ENCODE data around the gene YBX2.
"Not testable (repeated sequence)": the region's sequence is repeated elsewhere in the genome, so short reads cannot be mapped to it uniquely, and the experiment has no call there.

Gene YBX2

DNA sequence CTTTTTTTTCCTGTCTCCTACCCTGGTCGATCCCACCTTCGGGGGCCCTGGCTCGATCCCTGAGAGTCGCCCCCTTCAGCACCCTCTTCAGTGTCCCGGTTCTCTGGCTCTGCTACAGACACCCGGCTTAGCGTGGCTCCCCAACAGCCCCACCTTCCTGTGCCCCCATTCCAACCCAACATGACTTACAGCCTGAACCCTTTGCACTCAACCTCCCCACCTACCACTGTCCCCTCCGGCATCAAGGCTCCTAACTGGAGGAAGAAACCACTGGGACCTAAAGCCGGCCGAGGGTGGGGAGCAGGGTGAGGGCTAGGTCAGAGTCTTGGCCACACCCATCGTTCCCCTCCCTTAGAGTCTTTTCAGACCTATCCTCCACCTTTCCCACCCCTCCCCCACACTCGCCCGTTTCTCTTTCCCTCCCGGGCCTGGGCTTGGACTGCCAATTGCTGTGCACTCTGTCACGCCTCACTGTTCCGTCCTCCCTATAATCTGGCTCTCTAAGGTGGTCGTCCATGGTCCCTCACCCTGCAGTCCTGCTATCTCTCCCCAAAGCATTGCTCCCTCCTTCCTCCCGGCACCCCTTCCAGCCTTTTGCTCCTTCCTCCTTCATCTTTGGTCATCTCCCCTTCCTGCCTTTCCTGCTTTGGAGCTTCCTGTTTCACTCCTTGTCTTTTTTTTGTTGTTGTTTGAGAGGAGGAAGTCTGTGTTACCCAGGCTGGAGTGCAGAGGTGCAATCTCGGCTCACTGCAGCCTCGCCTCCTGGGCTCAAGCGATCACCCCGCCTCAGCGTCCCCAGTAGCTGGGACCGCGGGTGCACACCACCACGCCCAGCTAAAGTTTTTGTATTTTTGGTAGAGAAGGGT, 31.3 kb downstream of the YBX2 start:
- no peak for DNase-seq (ENCODE audit: low spot score)

- DNase-seq (ENCODE audit: low spot score): no peak
These were observed 32.1 kb downstream of the YBX2 start, which contains the start of gene CLDN7 for GRCh38 chr17:7262192-7262934. CLDN7 (minus strand) TSS chr17:7262478; CDS start chr17:7262043, 435 bp downstream.

- no peak for DNase-seq (ENCODE audit: low spot score)
These were observed 32.9 kb downstream of the YBX2 start for GRCh38 chr17:7261379-7262191.

- DNase-seq (ENCODE audit: low spot score): no peak
These were observed 33.6 kb downstream of the YBX2 start for GRCh38 chr17:7260651-7261378.

DNA sequence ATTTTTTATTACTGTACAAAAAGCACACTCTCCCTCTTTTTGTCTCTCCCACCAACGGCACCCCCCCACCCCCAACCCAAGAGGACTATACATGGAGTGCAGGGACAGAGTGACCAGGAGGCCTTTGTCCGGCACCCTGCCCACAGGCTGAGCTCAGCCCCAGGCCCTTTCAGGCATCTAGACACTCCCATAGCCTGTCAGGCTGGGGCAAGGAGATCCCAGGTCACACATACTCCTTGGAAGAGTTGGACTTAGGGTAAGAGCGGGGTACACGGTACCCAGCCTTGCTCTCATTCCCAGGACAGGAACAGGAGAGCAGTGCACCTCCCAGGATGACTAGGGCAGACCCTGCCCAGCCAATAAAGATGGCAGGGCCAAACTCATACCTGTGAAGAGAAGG, 34.3 kb downstream of the YBX2 start:
- DNase-seq (ENCODE audit: low spot score): no peak

GRCh38 chr17:7259555-7259889, 34.9 kb downstream of the YBX2 start:
- no peak for DNase-seq (ENCODE audit: low spot score)

DNA sequence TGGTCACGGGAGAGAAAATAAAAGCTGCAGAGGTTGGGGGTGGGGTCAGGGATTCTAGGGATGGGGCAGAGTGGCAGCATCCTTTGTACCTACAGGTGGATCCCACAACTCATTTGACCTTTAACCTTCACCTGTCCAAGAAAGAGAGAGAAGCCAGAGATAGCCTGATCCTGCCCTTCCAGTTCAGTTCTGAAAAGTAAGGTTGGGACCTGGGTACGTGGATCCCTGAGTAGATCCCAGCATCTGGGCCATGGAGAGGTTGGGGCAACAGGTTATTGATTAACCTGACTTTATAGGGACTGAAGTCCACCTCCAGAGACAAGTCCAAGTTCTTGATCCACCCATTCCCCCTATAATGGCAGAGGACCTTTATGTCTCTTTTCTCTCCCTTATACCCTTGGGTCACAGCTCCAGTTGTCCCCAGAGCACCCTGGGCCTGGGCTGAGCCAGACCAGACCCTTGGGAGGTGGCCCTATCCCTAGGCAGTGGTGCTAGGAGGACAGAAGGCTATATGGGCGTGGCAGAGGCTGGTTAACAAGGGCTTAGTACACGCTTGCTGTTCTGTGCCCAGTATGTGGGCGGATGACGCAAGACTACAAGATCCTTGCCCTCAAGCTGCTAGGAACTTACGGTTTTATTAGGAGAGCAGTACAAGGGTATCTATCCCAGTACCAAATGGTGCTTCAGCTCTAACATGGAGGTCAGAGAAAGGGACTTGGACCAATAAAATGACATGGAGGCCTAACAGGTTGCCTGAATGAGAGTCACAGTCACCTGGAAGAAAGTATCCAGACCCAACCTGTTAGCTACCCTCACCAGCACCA, 35.5 kb downstream of the YBX2 start:
- no peak for DNase-seq (ENCODE audit: low spot score)

DNA sequence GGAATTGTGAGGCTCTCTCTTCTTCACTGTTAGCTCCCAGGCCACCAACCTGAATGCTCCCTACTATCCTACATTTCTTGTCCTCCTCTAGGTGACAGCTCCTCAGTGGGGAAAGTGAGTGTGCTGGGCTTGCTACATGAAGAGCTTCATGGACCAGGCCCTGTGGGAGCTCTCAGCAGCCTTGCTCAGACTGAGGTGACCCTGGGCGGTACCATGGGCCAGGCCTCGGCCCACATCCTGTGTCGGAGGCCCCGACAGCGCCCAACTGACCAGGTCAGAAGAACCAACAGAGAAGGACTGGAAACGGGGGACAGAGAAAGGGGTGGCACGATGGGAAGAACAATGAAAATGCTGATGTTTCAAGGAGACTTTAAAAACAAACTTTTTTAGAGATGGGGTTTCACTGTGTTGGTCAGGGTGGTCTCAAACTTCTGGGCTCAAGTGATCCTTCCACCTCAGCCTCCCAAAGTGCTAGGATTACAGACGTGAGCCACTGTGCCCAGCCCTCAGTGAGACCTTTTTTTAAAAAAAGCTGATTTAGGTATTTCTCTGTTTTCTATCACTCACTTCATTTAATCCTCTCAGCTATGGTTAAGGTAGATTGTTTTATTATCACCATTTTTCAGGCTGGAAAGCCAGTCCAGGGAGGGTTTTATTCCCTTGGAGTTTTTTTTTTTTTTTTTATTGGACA, 37.5 kb downstream of the YBX2 start:
- no peak for DNase-seq (ENCODE audit: low spot score)

GRCh38 chr17:7254511-7254910, 39.9 kb downstream of the YBX2 start:
- no peak for DNase-seq (ENCODE audit: low spot score)

GRCh38 chr17:7253082-7253481, 41.4 kb downstream of the YBX2 start:
- no peak for DNase-seq (ENCODE audit: low spot score)

DNA sequence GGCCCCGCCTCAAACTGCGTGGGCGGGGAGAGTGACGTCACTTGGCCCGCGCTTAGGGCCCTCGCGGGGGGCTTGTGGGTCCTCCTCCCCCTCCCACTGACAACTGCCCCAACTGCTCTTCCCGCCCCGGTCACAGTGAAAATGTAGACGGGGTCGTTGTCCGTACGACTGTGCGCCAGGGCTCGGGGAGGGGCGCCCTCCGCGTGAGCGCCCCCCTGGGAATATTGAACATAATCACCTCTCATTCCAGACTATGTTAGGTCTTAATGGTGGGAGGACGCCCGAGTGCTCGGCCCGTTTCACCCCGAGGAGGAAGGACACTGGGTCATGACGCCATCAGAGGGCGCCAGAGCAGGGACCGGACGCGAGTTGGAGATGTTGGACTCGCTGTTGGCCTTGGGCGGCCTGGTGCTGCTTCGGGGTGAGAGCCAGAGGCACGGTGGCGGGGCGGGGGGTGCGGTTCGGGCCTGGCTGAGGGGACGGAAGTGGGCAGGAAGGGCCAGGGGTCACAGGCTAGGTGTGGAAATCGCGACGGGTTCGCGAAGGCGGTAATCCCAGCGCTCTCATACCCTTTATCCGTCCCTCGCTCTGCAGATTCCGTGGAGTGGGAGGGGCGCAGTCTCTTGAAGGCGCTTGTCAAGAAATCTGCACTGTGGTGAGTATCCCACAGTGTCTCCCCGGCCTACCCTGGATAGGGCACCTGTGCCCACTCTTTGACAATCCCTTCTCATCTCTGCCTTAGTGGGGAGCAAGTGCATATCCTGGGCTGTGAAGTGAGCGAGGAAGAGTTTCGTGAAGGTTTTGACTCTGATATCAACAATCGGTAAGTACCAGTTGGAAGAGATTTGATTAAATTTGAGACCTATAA, 42.0 kb downstream of the YBX2 start, which contains the start of gene ELP5:
ELP5 (plus strand) TSS at position 40 of the 868 bp plus-strand sequence; CDS start at position 376, 336 bp downstream.
- peak; percentile 94 for DNase-seq (ENCODE audit: low spot score)

DNA sequence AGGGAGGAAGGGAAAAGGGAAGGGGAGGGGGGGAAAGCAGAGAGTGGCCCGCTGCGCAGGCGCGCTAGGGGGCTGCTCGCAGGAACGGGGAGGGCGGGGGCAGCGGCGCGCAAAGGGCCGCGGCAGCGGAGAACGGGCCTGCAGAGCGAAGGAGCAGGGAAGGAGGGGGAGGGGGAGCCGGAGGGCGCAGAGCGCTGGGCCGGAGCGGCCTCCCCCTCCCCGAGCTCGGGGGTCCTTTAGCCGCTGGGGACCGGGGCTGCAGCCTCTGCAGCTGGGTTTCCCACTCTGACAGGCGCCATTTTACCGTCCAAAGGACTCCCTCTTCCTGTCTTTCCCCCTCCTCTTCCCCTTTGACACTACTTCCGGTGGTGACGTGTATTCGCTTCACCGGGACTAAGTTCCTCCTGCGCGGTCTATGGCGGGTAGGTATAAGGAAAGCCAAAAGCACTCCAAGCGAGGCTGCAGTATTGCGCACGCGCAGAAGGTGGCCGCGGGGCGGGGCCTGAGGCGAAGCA, 42.7 kb downstream of the YBX2 start, which contains the start of gene CTDNEP1:
CTDNEP1 (minus strand) TSS at position 74 of the 515 bp plus-strand sequence. CDS start 438 bp downstream, outside the sequence.
- DNase-seq (ENCODE audit: low spot score): peak; percentile 99

- no peak for DNase-seq (ENCODE audit: low spot score)
These were observed 43.5 kb downstream of the YBX2 start for GRCh38 chr17:7250695-7251627.

DNA sequence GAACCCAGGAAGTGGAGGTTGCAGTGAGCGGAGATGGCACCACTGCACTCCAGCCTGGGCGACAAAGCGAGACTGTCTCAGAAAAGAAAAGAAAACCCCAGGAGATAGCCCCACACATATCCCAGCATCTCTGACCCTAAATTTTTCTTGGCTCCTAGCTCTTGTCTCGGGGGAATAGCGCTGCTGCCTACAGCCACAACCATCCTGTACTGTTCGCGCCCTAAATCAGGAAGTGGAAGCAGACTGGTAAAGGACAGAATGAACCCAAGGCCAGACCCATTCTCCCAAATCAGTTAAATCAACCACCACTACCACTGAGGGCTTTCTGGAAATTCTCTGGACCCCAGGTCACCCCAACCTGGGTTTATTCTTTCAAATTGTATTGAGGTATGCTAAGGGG, 44.6 kb downstream of the YBX2 start:
- no peak for DNase-seq (ENCODE audit: low spot score)

GRCh38 chr17:7249214-7249613, 45.2 kb downstream of the YBX2 start:
- DNase-seq (ENCODE audit: low spot score): no peak

- DNase-seq (ENCODE audit: low spot score): no peak
These were observed 45.6 kb downstream of the YBX2 start for GRCh38 chr17:7248796-7249195.

- no peak for DNase-seq (ENCODE audit: low spot score)
These were observed 47.7 kb downstream of the YBX2 start for GRCh38 chr17:7246779-7247178.

GRCh38 chr17:7243838-7244237, 50.6 kb downstream of the YBX2 start:
- DNase-seq (ENCODE audit: low spot score): not testable (repeated sequence)

Data from Ammon's horn (tissue), 1 donor.